Measurements from ENCODE around the gene TTC12. TPM values are rescaled to one million over a fixed set of nuclear protein-coding genes. Genes with fewer than 3 reads are reported as not detected.
A peak's percentile ranks its signal among the peaks of the same experiment; 100 is the strongest.
"Not testable (repeated sequence)": the region's sequence is repeated elsewhere in the genome, so short reads cannot be mapped to it uniquely, and the experiment has no call there.

The TTC12 gene
- polyA plus RNA-seq, 3 donors, result 31.2 to 48.3 (median 31.2) TPM

DNA sequence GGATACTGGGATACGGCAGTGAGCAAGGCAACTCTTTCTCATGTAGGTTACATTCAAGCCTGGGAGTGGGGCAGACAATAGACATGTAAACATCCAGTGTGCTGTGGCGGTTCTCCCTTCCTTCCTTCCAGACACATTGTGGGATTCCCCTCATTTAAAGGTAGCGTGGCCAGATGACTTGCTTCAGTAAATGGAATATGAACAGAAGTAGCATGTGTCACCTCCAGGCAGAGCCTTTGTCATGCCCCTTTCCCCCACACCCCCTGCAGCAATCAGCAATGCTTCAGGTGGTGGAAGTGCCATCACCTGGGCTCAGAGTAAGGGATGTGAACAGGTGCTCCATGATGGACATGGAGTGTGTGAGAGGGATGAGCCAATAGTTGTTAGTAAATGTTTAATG is 34.8 kb upstream of the TTC12 start:
- DNase-seq (ENCODE audit: extremely low read depth in 1 of 11, low read depth in 9 of 11, low spot score in 4 of 11), result no peak

DNA sequence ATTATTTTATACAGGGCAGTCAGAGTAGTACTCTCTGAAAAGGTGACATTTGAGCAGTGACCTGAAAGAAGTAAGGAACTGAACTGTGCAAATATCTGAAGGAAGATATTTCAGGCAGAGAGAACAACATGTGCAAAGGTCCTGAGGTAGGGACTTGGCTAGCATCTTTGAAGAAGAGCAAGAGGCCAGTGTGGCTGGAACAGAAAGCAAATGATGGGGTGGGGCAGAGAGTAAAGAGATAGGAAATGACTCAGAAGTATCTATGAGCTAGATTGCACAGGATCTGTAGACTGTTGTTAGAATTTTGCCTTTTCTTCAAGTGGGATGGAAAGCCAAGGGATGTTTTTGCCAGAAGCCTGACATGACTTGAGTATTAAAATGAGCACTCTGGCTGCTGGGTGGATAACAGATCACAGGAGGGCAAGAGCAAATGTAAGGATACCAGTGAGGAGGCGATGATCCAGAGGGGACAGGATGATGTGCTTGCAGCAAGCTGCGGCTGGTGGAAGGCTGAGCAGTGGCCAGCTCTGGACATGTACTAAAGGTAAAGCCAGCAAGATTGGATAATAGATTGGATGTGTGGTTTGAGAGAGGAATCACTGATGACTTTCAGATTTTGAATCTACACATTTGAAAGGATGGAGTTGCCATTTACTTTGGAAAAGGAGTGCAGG is 33.2 kb upstream of the TTC12 start:
- DNase-seq (ENCODE audit: extremely low read depth in 1 of 11, low read depth in 9 of 11, low spot score in 4 of 11), result no peak

DNA sequence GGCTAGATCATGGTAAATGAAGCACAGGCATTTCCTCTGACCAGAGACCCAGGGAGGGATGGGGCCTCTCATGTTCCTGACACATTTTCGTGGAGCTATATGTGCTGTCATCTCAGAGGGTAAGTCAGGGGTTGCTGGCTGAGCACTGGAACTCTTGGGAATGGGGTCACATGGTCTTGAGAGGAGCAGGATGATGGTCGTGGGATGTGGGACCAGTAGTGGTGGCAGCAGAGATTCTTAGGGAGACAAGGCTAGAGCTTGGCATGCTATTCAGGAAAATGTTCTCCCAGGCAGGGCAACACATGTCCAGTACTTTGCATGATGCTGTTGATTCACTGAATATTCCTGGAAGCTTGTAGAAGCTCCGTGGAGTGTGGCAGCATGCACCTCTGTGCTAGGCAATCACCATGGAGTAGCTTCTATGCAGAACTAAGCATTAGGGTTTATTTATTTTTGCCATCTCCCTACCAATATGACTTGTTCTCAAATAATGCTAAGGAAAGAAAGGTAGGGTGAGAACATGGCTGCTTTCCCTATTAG is 31.4 kb upstream of the TTC12 start:
- no peak for DNase-seq (ENCODE audit: extremely low read depth in 1 of 11, low read depth in 9 of 11, low spot score in 4 of 11)

DNA sequence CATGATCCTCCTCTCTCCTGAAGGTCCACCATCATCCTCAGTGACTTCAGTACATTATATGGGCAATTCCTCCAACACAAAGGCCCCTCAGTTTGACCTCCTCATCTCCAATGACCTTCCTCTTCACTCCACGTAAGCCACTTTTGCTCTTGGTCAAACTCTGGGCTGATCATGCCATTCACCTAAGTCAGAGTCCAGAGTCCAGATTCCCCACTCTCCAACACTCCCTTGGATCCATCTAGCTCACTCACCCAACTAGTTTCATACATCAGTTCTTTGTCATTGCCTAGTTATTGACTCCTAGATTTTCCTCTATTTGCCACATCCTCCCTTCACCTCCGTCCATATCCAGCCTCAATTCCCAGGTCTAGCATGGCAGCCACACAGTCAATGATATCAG is 30.5 kb upstream of the TTC12 start:
- no peak for DNase-seq (ENCODE audit: extremely low read depth in 1 of 11, low read depth in 9 of 11, low spot score in 4 of 11)

DNA sequence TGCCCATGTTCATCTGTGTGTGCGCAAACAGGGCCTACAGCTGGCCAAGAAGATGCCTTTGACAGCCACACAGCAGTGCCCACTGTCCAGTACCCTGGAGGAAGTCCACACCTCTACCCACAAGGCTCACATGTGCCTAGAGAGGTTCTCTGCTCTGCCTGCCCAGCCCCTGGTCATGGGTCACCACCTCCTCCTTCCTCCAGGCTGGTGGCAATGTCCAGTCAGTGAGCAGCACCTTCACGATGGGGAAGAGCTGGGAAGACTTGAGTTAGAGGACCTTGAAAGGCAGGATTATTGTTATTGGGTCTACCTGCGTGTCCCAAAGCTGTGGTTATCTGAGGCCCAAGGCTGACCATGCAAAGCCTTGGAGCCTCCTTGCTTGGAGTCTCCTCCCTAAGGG is 28.4 kb upstream of the TTC12 start:
- no peak for DNase-seq (ENCODE audit: extremely low read depth in 1 of 11, low read depth in 9 of 11, low spot score in 4 of 11)

DNA sequence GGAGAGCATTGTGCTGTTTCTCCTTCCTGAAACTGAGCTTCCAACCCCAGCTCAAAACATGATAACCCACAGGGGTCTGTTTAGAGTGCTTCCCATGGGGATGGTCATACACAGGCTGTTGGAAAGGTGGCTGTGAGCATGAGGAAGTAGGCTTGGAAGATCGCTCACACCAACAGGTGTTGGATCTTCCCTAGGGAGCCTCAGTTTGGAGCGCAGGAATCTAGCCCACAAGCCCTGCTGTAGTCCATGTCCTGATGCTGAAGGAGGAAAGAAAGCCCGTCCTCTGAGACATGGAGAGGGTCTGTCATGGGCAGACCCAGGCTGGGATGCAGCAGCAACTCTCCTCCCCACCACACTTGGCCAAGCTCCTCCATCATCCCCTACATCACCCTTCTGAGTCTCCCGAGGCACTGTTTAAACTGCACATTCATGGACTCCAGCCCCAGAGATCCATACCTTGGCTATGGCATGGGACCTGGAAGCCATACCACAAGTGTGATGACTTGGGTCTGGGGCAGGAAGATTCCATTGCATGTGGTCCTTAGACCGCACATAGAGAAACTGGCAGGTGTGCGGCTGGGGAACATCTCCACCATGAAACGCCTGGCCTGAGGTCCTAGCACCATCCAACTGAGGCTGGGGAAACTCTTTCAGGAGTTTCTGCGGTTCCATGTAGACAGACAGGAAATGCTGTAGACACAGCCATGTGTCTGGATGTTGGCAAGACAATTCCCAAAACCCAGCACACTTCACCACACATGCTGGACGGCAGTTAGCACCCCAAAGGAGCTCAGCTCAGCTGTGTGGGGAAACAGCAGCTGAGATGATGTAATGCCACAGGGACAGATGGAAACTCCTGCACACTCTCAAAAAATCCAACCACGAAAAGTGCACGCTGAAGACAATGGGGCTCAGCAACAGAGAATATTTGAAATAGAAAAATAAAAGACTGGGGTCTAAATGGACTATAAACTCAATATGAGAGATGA is 27.6 kb upstream of the TTC12 start:
- no peak for DNase-seq (ENCODE audit: extremely low read depth in 1 of 11, low read depth in 9 of 11, low spot score in 4 of 11)

DNA sequence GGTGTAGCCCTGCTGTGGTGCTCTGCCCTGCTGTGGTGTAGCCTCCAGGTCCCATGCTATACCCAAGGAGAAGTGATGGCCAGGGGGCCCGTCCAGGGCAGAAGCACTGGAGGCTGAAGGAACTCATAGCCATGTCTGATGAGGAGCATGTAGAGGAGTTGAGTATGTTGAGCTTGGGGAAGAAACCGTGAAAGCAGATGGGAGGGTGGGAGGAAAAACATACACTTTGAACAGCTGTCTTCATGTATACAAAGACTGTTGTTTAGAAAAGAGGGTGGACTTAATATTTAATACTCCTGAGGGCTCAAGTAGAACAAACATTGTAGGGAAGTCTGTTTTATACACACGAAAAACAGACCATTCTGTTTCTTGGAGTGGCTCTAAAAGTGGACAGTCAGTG is 26.6 kb upstream of the TTC12 start:
- no peak for DNase-seq (ENCODE audit: extremely low read depth in 1 of 11, low read depth in 9 of 11, low spot score in 4 of 11)

DNA sequence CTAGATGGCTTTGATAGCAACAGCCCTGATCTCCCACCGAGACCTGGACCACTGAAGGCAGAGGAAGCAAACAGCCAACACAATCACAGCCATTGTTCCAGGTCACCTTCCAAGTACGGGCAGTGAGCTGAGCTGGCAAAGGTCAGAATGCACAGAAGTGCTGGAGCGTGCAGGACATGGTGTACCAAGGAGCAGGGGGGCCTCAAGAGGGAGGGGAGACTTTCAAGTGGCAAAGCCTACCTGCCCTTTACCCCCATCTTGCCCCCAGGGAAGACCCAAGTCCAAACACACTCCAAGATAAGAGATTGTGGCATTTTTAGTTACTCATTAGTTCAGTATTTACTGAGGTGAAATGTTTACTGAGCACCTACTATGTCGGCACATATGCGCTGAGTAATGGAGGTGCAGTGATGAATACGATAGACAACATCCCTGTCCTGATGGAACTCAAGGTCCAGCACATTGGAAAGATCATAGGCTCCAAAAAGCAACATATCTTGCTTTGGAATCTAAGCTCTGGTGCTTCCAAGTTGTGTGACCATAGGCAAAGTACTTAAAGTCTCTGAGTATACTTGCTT is 26.0 kb upstream of the TTC12 start:
- DNase-seq (ENCODE audit: extremely low read depth in 1 of 11, low read depth in 9 of 11, low spot score in 4 of 11), result no peak

DNA sequence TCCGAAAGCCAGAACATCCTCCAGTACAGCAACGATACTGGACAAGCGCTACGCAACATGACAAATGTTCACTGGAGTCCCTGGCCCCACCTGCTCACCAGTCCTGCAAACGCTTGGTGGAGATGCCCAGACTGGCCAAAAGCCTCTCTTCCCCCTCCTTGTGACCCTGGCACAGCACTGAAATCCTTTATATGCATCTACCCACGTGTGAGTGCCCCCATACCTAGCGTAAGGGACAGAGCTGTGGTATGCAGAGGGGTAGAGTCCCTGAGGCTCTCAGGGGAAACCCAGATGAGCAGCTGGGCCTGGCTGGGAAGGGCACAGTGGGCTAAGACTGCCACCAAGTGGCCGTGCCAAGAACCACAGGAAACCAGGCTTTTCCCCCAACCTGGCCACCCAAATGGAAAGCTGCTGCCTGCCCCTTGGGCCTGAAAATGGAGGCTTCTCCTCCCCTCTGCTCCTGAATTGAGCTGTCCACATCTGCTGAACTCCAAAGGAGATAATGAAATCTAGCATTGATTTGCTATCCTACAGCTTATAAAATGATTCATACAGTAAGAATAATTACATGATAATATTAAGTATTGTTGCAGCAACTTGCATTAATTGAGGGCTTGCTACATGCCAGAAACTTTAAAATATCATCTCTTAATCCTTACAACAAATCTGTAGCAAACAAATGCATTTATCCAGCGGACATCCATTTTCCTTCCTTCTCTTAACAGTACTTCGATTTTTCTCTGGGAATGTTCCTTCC is 24.8 kb upstream of the TTC12 start:
- peak in 9 of 11 donors; percentile 37 to 57 (median 44) for DNase-seq (ENCODE audit: extremely low read depth in 1 of 11, low read depth in 9 of 11, low spot score in 4 of 11)

DNA sequence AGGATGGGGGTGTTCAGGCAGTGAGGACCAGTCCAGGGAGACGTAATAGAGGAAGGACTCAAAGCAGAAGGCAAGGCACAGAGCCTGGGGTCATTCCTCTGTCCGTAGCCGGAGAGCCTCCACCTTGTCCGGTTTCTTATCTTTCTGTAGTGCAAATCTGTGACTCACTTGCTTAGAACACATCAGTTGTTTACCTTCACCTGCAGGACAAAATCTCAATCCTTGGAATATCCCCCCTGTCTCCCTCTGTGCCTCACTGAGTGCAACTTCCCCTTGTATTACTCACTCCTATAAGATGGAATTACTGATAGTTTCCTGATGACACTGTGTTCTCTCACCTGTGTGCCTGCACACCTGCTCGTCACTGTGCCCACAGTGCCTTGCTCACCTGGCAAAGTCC is 20.4 kb upstream of the TTC12 start:
- DNase-seq (ENCODE audit: extremely low read depth in 1 of 11, low read depth in 9 of 11, low spot score in 4 of 11), result no peak

DNA sequence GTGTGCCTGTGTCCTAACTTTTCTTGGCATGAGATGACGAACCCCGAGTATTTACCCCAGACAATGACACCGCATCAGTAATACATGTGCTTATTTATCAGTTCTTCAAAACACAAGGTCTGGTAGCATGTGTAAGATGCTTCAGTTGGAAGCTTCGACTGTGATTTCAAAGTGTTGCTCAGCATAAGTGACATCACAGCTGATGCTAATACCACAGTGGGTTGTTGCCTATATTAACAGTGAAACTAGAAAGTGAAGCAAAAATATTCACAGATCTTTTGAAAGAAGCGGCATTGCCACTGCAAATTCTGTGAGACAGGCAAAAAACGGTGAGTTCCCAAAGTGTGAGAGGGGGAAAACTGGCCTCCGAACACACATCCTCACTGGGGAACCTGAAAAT is 18.4 kb upstream of the TTC12 start:
- no peak for DNase-seq (ENCODE audit: extremely low read depth in 1 of 11, low read depth in 9 of 11, low spot score in 4 of 11)

DNA sequence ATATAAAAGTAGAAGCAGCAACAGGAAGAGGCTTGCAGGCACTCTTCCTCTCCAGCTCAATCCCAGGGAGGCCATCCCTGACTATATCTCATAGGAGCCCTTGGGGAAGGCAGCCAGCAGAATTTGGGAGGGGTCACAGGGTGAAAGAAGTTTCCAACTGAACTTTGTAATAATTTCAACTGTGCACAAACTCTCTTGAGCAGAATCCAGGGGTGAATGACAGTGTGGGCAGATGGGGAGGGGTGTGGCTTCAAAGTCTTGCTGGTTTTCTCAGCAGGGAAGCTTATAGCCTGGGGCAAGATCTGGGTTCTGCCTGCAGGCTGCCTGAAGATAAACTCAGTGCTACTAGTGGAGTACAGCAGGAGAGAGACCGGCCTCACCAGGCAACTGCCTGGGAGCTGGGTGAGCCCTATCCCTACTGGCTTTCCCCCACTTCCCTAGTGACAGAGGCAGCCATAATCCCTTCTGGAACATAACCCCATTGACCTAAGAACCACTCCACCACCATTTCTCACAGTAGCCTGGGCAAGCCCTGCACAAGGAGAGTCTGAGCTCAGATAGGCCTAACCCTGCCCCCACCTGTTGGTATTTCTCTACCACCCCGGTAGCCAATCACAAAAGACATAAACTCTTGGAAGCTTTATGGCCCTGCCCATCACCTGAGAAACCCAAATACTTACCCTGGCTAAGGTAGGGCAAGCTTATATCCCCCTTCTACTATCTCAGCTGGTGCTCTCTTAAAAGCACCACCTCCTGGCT is 17.8 kb upstream of the TTC12 start:
- no peak for DNase-seq (ENCODE audit: extremely low read depth in 1 of 11, low read depth in 9 of 11, low spot score in 4 of 11)

DNA sequence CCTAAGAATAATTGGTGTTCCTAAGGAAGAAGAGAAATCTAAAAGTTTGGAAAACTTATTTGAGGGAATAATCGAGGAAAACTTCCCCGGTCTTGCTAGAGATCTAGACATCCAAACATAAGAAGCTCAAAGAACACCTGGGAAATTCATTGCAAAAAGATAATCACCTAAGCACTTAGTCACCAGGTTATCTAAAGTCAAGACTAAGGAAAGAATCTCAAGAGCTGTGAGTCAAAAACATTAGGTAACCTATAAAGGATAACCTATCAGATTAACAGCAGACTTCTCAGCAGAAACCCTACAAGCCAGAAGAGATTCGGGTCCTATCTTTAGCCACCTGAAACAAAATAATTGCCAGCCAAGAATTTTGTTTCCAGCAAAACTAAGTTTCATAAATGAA is 15.9 kb upstream of the TTC12 start:
- DNase-seq (ENCODE audit: extremely low read depth in 1 of 11, low read depth in 9 of 11, low spot score in 4 of 11), result not testable (repeated sequence)

DNA sequence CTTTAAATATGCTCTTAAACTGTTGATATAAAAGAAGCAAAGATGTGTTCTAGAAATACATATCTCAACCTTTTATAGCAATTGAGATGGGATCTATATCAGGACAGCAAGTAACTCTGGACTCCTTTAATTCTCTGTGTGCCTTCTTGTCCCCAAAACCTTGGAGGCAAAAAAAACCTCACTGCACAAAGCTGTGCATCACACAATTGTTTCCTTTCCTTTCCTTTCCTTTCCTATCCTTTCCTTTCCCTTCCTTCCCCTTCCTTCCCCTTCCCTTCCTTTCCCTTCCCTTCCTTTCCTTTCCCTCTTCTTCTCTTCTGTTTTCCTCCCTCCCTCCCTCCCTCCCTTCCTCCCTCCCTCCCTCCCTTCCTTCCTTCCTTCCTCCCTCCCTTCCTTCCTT is 9.5 kb upstream of the TTC12 start:
- DNase-seq (ENCODE audit: extremely low read depth in 1 of 11, low read depth in 9 of 11, low spot score in 4 of 11), result no peak

DNA sequence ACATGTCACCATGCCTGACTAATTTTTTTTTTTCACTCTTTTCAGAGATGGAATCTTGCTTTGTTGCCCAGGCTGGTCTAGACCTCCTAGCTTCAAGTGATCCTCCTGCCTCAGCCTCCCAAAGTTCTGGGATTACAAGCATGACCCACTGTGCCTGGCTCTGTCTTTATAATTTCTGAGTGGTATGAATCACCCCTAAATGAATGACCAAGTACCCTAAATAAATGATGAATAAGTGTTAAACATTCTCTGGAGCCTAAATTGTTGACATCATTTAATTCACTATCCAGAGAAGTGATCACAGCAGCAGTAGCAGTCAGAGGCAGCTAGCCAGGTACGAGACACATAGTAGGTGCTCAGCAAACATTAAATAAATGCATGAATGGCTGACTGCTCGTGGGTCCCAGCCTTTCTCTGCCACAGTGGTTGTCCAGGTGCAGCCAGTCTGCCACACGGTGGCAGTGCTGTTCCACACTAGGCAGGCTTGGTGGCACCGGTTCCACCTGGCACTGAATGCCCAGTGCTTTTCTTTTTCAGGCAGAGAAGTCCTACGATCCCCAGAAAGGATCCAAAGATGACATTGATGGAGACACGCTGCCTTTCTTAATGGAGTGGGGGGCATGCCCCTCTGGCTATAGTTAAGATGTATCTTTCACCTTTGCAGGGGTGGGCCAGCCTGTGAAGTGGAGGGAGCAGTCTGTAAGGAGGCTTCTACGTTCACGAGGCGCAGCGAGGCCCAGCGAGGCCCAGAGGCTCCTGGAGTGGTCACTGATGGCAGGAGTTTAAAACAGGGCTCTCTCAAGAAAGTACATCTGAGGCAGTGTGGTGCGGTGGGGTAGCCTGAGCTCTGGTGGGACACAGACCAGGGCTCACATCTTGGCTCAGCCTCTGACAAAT is 8.7 kb upstream of the TTC12 start:
- DNase-seq (ENCODE audit: extremely low read depth in 1 of 11, low read depth in 9 of 11, low spot score in 4 of 11), result peak in 7 of 11 donors; percentile 34 to 71 (median 50)

DNA sequence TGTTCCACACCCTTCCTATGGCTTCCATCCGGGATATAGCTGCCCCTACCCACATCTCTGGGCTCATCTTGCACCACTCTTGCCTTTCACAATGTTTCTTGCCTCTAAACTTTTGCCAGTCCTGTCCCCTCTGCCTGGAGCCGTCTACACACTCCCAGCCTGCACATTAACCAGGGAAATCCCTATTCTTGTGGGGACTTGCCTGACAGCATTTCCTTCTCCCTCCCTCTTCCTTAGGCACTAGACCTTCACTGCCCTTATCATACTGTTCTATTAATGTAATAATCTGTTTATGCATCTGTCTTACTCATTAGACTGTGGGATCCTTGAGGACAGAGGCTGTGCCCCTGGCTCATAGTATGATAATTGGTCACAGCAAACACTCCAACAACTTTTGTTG is 5.8 kb upstream of the TTC12 start:
- no peak for DNase-seq (ENCODE audit: extremely low read depth in 1 of 11, low read depth in 9 of 11, low spot score in 4 of 11)

DNA sequence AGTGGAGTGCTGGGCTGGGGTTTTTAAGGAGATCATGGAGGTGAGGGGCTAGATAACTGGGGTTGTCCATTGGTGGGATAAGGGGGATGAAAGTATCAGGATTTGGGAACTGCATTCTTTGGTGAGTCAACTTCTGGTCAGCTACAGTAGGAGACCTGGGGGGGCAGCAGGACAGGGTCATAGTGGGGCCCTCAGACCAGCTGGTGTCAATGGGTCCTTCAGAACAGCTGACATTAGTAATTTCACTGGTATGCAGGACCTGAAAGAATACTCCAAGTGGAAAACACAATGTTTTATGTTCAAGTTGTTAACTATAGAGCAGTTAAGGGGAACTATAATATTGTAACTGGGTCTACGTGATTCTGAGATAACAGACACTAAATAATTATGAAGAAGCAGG is 2.8 kb upstream of the TTC12 start:
- DNase-seq (ENCODE audit: extremely low read depth in 1 of 11, low read depth in 9 of 11, low spot score in 4 of 11), result no peak

Measured in renal cortex interstitium (tissue), 11 donors.